ENCODE data around the gene GRIFIN. TPM values are rescaled to one million over a fixed set of nuclear protein-coding genes. Genes with fewer than 3 reads are reported as not detected.

GRIFIN gene
- total RNA-seq, 3 donors from 2014 or later = not detected

DNA sequence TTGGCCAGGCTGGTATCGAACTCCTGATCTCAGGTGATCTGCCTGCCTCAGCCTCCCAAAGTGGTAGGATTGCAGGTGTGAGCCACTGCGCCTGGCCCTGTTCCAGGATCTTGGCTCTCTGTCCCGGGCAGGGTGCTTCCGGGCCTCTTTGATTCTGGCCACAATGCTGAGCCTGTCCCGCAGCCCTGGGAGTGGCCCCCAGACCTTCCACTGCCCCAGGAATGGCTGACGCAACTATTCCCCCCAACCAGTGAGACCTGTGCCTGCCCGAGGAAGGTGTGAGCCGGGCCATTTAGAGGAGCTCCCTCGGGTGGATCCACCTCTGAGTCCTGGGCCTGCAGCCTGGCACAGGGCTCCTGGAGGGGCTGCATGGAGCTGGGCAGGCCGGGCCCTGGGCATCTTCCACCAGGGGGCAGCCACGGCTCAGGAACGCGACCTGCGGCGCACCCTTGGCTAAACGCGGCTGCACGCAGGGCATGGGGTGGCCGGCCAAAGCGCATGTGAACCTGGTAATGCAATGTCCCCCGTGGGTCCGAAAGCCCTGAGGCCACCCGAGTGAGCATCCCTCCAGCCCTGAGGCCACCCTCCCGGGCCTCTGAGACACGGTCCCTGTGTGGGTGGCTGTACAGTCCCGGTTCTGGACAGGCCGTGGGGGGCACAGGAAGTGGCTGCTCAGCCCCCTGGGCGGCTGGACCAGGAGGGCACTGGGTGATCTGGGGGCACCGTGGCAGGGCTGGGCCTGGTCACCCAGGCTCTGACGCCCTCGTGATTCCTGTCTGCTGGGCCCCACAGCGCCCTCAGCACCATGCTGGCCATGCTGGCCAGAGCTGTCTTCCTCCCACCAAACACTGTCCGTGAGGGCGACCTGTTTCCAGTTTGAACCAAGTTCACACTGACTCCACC, 24.8 kb downstream of the GRIFIN start:
- peak; percentile 97 for ATAC-seq
- Histone ChIP-seq H3K4me1 (ENCODE audit: low read depth) (peaks cover 12% of the 10 kb centered on the region), H3K9me3 (no peaks in the 10 kb centered on the region), H3K4me3 (no peak overlapping the region), H3K36me3 (ENCODE audit: low read depth) (no peaks in the 10 kb centered on the region)
- DNase-seq = peak; percentile 86 to 93 (median 92)
- intact Hi-C loops (cut with DNase I, micrococcal nuclease) = no loop called here
- TF ChIP-seq, protein P1, sequence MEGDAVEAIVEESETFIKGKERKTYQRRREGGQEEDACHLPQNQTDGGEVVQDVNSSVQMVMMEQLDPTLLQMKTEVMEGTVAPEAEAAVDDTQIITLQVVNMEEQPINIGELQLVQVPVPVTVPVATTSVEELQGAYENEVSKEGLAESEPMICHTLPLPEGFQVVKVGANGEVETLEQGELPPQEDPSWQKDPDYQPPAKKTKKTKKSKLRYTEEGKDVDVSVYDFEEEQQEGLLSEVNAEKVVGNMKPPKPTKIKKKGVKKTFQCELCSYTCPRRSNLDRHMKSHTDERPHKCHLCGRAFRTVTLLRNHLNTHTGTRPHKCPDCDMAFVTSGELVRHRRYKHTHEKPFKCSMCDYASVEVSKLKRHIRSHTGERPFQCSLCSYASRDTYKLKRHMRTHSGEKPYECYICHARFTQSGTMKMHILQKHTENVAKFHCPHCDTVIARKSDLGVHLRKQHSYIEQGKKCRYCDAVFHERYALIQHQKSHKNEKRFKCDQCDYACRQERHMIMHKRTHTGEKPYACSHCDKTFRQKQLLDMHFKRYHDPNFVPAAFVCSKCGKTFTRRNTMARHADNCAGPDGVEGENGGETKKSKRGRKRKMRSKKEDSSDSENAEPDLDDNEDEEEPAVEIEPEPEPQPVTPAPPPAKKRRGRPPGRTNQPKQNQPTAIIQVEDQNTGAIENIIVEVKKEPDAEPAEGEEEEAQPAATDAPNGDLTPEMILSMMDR (IDR thresholded peaks at IDR 0.05) = peak; percentile 88

- TF ChIP-seq, protein P1 (IDR thresholded peaks at IDR 0.05) = no peak
- intact Hi-C loops (cut with DNase I, micrococcal nuclease) = no loop called here
- DNase-seq (no peak), ATAC-seq (no peak)
- no peaks in the 10 kb centered on the region for H3K36me3 ChIP-seq (ENCODE audit: low read depth)
- no peak overlapping the region for H3K4me3 ChIP-seq
- no peaks in the 10 kb centered on the region for H3K9me3 ChIP-seq
- peaks cover 12% of the 10 kb centered on the region for H3K4me1 ChIP-seq (ENCODE audit: low read depth)
These were observed 25.7 kb downstream of the GRIFIN start for GRCh38 chr7:2450198-2451107.

DNA sequence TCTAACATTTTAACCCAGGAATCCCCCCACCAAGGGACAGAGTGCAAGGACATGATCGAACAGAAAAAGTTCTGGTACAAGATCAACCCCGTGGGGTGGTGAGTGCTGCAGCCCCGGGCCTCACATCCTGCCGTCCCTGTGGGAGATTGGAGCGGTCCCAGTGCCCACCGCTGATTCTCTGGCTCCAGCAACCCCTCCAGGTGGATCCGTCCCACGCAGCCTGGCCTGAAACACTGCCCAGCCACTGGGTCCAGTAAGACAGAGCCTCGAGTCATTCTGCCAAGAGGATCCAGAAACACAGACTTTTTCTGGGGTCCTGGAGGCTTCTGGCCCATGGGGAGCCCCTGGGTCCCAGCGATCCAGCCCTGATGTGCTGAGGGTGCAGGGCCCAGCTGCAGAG, 29.5 kb downstream of the GRIFIN start:
- Histone ChIP-seq H3K36me3 (ENCODE audit: low read depth) (no peaks in the 10 kb centered on the region), H3K4me1 (ENCODE audit: low read depth) (peaks cover 7% of the 10 kb centered on the region), H3K4me3 (no peak overlapping the region), H3K9me3 (no peaks in the 10 kb centered on the region)
- intact Hi-C loops (cut with DNase I, micrococcal nuclease) = loop anchor here in 1 of 2 donors (10.0 kb wide), 1 partner anchor 238 kb away; the partner anchor contains the start of gene AMZ1
- TF ChIP-seq, protein P1 (IDR thresholded peaks at IDR 0.05) = no peak
- ATAC-seq = no peak
- DNase-seq = no peak

DNA sequence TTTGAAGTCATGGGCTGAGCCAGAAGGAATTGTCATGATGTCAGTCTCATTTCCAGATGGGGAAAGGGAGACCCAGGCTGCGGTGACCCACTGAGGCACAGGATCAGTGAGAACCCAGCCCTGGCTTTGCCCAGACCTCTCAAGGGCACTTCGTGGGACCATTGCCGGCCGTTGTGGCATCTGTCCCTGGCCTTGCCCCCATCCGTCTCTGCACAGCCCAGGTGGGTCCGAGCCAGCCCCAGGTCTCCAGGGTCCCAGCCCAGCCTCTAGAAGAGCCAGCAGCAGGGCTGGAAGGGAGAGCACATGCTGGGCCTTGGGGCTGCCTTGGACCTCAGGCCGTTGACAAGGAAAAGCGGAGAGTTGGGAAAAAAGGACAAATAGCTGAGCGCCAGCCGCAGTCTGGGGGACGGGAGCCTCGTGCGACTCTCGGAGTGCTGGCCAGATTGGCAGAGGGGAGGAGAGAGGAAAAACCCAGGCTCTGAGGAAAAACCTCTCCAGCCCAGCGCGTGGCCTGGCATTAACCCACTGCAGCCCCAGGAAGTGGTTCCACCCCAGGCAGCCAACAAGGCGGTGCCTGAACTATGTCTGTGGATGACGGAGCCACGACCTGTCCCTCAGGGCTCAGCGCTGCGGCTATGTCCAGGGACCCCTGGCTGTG, 30.2 kb downstream of the GRIFIN start:
- Histone ChIP-seq H3K9me3 (no peaks in the 10 kb centered on the region), H3K4me1 (ENCODE audit: low read depth) (peaks cover under 1% of the 10 kb centered on the region), H3K4me3 (no peak overlapping the region), H3K36me3 (ENCODE audit: low read depth) (no peaks in the 10 kb centered on the region)
- TF ChIP-seq, protein P1 (IDR thresholded peaks at IDR 0.05) = no peak
- DNase-seq (no peak), ATAC-seq (no peak)
- intact Hi-C loops (cut with DNase I, micrococcal nuclease) = loop anchor here in 1 of 2 donors (10.0 kb wide), 1 partner anchor 239 kb away; the partner anchor contains the start of gene AMZ1

DNA sequence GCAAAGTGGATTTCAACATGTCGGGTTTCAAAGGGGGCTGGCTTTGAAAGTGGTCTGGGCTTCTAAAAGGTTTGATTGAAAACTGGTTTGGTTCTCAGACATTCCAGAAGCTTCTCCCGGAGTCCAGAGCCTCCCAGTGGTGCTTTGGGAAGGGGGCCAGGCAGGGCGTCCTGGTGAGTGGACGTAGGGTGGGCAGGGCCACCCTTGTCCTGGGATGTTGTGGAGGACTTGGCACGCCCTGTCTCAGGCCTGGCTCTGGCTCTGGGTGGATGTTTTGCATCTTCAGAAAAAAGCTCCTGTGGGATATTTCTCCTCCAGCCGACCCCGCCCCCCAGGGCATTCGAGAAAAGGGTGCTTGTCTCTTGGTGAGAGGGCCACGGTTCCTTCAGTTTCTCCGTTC, 31.2 kb downstream of the GRIFIN start:
- intact Hi-C loops (cut with DNase I, micrococcal nuclease) = loop anchor here in 1 of 2 donors (10.0 kb wide), 1 partner anchor 240 kb away; the partner anchor contains the start of gene AMZ1
- ATAC-seq = no peak

More for the DNA sequence above, 31.2 kb downstream of the GRIFIN start:
- no peak for DNase-seq
- no peaks in the 10 kb centered on the region for H3K36me3 ChIP-seq (ENCODE audit: low read depth)
- H3K4me3 ChIP-seq = no peak overlapping the region
- no peaks in the 10 kb centered on the region for H3K9me3 ChIP-seq
- H3K4me1 ChIP-seq (ENCODE audit: low read depth) = no peaks in the 10 kb centered on the region
- TF ChIP-seq, protein P1 (IDR thresholded peaks at IDR 0.05) = no peak

Measured in mucosa of descending colon (tissue), 3 donors.